GM21619 (cell line): ENCODE results near the gene HCST.

Experiments
- ATAC-seq: cut with Tn5 transposase; IDR thresholded peaks from one replicate; pipeline ENCODE4 v1.9.1; 2021; ENCODE audit not compliant: unreplicated experiment

Gene HCST

GRCh38 chr19:35935911-35936737 lies 33.8 kb downstream of the HCST start, which contains the start of gene LRFN3:
LRFN3 (plus strand) TSS chr19:35936374; CDS start chr19:35939426, 3,052 bp downstream.
- no peak for ATAC-seq

GRCh38 chr19:35936738-35937268 lies 34.5 kb downstream of the HCST start:
- ATAC-seq, result no peak

GRCh38 chr19:35937345-35938281 lies 35.3 kb downstream of the HCST start:
- ATAC-seq, result no peak

GRCh38 chr19:35938282-35939224 lies 36.2 kb downstream of the HCST start:
- ATAC-seq, result no peak

GRCh38 chr19:35939307-35940077 lies 37.2 kb downstream of the HCST start:
- no peak for ATAC-seq

- ATAC-seq, result no peak
Measured at GRCh38 chr19:35940078-35940775, 37.9 kb downstream of the HCST start.

GRCh38 chr19:35940839-35941238 lies 38.5 kb downstream of the HCST start:
- ATAC-seq, result no peak

GRCh38 chr19:35942235-35942634 lies 39.9 kb downstream of the HCST start:
- ATAC-seq, result no peak

- ATAC-seq, result no peak
Measured at GRCh38 chr19:35943321-35944301, 41.3 kb downstream of the HCST start.

- ATAC-seq, result no peak
Measured at GRCh38 chr19:35944556-35944955, 42.2 kb downstream of the HCST start.

- no peak for ATAC-seq
Measured at GRCh38 chr19:35945121-35945790, 42.9 kb downstream of the HCST start.

GRCh38 chr19:35946203-35946602 lies 43.9 kb downstream of the HCST start:
- ATAC-seq, result no peak

- ATAC-seq, result no peak
Measured at GRCh38 chr19:35949131-35949530, 46.8 kb downstream of the HCST start.
